LNCAP (cell line): ENCODE data around the gene HMX1.

Source experiments
- TF ChIP-seq, protein P1 (sequence below): fragments of 450-650 bp; IDR thresholded peaks from 2 replicates; pipeline ENCODE4 v1.5.1; 2017; ENCODE audit warnings: mild to moderate bottlenecking

HMX1 gene

DNA sequence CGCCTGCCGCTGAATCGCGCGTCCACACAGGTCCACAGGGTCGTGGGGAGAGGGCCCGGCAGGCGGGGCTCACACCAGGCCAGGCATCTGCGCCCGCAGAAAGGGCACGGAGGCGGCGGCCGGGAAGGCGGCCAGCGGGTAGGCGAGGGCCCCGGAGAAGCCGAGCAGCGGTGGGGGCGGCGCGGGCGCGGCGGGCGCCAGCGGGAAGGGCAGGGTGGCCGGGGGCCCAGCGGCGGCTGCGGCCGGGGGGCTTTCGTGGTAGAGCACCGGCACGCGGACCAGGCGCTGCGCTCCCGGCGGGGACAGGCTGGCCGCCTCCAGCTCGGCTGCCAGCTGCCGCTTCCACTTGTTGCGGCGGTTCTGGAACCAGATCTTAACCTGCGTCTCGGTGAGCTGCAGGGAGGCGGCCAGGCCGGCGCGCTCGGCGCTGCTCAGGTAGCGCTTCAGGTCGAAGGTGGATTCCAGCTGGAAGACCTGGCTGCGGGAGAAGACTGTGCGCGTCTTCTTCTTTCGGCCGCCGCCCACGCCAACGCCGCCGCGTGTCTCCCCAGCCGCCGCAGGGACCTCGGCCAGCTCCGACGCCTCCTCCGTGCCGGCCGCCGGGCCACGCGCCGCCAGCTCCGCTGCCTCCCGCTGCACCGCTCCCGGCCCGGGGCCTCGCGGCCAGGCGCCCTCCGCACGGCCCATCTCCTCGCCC lies 3.9 kb downstream of the HMX1 start:
- TF ChIP-seq, protein P1, sequence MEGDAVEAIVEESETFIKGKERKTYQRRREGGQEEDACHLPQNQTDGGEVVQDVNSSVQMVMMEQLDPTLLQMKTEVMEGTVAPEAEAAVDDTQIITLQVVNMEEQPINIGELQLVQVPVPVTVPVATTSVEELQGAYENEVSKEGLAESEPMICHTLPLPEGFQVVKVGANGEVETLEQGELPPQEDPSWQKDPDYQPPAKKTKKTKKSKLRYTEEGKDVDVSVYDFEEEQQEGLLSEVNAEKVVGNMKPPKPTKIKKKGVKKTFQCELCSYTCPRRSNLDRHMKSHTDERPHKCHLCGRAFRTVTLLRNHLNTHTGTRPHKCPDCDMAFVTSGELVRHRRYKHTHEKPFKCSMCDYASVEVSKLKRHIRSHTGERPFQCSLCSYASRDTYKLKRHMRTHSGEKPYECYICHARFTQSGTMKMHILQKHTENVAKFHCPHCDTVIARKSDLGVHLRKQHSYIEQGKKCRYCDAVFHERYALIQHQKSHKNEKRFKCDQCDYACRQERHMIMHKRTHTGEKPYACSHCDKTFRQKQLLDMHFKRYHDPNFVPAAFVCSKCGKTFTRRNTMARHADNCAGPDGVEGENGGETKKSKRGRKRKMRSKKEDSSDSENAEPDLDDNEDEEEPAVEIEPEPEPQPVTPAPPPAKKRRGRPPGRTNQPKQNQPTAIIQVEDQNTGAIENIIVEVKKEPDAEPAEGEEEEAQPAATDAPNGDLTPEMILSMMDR, result no peak

DNA sequence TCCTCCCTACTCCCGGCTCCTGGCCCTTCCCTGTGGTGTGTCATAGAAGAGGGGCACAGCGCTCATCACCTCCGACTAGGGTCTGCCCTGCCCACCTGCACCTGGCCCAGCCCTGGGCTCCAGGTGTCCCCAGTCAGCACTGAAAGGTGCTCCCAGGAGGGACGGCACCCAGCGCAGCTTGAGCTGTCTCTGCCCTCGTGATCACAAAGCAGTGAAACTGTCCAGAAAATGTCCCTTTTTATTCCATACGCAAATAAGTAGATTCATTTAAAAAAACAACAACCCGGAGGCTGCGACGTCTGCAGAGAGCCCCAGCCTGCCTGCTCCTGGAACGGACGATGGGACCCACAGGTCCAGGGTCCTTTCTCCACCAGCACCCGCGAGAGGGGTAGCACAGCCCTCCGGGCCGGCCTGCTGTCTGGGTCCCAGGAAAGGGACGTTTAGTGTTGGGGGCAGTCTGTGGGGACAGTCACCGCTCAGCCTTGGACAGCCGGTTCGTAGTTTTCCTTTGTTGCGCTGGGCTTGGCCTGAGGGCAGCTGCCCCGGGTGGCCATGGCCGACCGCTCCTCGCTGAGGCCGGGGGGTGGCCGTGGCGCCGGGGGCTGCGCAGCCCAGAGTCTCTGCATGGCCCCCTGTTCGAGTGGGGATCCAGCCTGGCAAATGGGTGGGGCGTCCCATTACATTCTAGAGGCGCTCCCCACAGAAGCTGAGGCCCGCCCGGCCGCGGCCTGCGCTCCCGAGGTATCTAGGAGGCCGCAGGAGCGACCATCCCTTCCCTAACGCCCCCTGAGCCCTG lies 4.6 kb downstream of the HMX1 start:
- TF ChIP-seq, protein P1, result no peak

DNA sequence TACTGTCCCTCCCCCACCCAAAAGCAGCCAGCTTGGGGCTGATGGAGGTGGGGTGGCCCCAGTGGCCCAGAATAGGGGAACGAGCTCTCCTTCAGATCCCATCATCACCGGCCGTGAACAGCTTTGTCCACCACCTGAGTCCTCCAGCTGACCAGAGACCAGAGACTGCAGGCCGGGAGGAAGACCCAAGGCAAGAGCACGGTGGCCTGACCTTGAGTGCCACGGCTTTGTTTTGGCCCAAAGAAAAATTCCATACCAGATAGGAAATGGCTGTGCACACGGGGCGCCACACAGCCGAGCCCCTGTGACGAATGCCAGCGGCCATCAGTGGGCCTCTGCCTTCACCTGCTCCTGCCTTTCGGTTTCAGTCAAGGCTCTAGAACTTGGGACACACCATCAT lies 5.2 kb downstream of the HMX1 start:
- TF ChIP-seq, protein P1, result no peak

DNA sequence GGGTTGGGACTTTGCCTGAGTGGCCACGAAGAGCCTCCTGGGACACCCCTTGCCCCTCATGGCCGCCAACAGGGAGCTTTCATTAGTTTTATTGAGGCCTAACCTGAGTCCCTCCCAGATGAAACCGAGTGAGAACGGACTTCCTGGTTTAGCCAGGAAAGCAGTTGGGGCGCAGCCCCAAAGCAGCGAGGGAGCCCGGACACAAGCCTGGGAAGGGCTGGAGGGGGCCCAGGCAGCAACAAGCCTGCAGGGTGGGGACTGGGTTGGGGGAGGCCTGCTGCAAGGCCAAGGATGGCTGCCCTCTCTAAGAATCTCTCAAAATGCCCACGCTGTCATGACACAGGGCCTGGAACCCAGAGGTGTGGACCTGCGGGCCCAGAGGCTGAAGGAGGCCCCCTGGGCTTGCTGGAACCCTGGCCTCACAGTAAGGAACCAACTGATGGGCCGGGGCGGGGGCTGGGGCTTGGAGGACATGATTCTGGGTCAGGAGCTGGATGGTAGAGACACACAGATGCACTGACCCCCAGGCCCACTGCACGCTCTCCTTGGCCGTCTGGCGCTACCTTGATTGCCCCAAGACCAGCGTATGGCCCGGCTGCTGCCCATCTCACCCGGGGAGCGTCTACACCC lies 5.8 kb downstream of the HMX1 start:
- TF ChIP-seq, protein P1, result no peak

DNA sequence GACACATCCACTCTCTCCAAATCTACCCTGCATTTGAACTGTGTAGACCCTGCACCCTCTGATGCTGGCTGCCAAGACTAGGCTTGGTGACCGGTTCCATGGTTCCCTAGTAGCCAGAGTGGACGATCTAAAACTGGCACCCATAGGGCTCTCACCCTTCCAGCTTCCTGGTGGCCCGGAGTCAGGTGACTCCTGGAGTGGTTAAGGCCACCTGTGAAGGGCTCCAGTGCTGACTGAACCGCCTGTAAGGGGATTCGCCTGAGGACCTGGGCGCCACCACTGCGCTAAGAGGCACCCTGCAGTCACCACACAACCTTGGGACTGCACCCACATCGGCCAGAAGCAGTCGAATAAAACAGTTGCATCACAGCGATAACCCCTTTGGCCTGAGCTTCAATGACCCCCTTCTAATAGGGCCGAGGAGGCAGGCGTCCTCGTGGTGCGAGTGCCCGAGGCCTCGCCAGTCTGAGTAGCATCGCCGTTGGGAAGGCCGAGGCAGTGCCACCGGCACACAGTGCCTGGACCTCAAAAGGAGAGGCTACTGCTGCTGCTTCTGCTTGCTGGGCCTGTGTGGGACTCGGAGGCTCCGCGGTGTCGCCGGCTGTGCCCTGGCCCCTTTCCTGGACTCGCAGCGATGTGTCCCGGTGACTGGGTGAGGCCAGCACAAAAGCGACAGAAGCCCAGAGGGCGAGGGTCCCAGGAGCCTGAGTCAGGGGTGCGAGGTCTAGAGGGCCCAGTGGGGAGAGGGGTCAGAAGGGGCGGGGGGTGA lies 6.5 kb downstream of the HMX1 start:
- TF ChIP-seq, protein P1, result no peak

DNA sequence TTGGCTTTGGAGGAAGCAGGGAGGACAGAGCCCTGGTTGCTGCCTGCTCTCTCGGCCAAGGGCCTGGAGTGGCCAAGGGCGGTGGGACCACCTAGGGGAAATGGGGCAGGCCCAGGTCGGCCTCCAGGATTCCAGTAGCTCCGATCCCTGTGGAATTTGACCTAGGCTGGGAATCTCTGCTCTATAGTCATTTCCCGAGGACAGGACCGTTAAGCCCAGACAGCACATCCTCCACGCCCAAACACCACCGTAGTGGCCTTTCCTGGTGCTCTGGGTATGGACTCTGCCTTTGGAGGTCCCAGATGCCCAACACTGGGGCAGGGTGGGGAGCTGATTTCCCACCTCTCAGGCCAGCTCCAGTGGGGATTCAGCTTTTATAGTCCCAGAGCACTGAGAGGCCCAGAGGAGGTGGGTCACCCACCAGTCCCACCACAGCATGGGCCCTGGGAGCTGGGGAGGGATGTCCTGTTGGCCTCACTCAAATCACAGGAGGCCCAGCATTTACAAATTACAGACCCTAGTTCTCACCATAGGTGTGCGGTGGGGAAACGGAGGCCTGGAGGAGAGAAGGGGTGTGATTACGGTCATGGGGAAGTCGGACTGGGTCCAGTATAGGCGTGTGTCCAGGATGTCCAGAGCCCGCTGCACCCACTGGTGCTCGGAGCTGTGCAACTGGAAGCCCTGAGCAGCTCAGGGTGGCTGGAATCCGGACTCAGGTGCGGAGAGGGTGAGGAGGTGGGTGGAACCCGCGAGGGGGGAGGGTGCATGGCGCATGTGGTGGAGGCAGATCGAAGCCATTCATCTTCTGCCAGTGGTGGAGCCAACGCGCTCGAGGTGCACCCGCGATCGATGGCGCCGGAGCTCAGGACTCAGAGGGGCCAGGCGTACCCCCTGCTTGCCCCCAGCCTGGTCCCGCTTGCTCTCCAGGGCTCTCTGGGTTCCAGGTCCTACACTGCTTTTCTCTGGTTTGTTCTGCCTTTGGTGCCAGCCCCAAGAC lies 7.7 kb downstream of the HMX1 start:
- TF ChIP-seq, protein P1, result no peak
